Stomach smooth muscle (tissue), 2 donors: ENCODE data around the gene ANKRD23.
A peak's percentile ranks its signal among the peaks of the same experiment; 100 is the strongest.

ENCODE experiments used
- H3K27ac ChIP-seq: one replicate; pipeline ENCODE4 v1.7.0; 2013; ENCODE audit warnings: mild to moderate bottlenecking, low read length, inconsistent platforms
- H3K27me3 ChIP-seq, 2 donors: one replicate each; pipeline ENCODE4 v1.7.0; 2013; ENCODE audit warnings: low read length in 2 of 2; ENCODE audit not compliant: insufficient read depth in 2 of 2, control insufficient read depth in 1 of 2
- H3K36me3 ChIP-seq, 2 donors: one replicate each; pipeline ENCODE4 v1.7.0; 2013; ENCODE audit warnings: low read length in 2 of 2; ENCODE audit not compliant: control insufficient read depth in 2 of 2, insufficient read depth in 2 of 2
- H3K4me1 ChIP-seq: one replicate; pipeline ENCODE4 v1.7.0; 2013; ENCODE audit warnings: low read length; ENCODE audit not compliant: control insufficient read depth, insufficient read depth
- H3K4me3 ChIP-seq, 2 donors: one replicate each; pipeline ENCODE4 v1.7.0; 2013; ENCODE audit warnings: low read length in 2 of 2
- H3K9ac ChIP-seq, 2 donors: one replicate each; pipeline ENCODE4 v1.7.0; 2013; ENCODE audit warnings: low read length in 2 of 2, mild to moderate bottlenecking in 1 of 2
- H3K9me3 ChIP-seq, 2 donors: one replicate each; pipeline ENCODE4 v1.7.0; 2013; ENCODE audit warnings: low read length in 2 of 2; ENCODE audit not compliant: control insufficient read depth in 2 of 2
- donor health status: healthy.
- donor health status: Pancreatic carcinoma.

ANKRD23 gene

GRCh38 chr2:96832408-96832753, 11.4 kb downstream of the ANKRD23 start:
- Histone ChIP-seq H3K4me1 (peaks cover 3% of the 10 kb centered on the region), H3K27me3 (no peaks in the 10 kb centered on the region), H3K9ac (no peak overlapping the region), H3K36me3 (peaks cover 43 to 55% of the 10 kb centered on the region in 2 donors), H3K4me3 (no peak overlapping the region), H3K27ac (peak overlapping the region; percentile 24), H3K9me3 (no peaks in the 10 kb centered on the region)

DNA sequence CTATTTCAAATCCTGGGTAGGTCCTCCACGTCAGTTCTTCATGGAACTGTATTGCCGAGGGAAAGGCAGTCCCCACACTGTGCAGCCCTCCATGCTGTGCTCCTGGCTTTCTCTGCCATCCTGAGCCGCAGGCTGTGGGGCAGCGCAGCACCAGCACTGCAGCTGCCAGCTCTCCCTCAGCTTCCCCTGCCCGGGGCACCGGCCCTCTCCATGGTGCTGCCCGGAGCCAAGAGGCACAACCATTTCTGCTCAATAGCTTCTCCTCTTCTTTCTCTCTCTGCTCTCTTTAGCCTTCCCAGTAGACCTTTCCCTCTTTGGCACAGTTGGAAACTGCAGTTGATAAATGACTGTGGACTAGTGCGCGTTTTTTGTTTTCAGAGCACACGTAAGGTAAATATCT, 12.1 kb downstream of the ANKRD23 start:
- Histone ChIP-seq H3K27ac (no peak overlapping the region), H3K9me3 (no peaks in the 10 kb centered on the region), H3K4me1 (peaks cover 3% of the 10 kb centered on the region), H3K27me3 (no peaks in the 10 kb centered on the region), H3K36me3 (peaks cover 46 to 58% of the 10 kb centered on the region in 2 donors), H3K4me3 (no peak overlapping the region), H3K9ac (no peak overlapping the region)

DNA sequence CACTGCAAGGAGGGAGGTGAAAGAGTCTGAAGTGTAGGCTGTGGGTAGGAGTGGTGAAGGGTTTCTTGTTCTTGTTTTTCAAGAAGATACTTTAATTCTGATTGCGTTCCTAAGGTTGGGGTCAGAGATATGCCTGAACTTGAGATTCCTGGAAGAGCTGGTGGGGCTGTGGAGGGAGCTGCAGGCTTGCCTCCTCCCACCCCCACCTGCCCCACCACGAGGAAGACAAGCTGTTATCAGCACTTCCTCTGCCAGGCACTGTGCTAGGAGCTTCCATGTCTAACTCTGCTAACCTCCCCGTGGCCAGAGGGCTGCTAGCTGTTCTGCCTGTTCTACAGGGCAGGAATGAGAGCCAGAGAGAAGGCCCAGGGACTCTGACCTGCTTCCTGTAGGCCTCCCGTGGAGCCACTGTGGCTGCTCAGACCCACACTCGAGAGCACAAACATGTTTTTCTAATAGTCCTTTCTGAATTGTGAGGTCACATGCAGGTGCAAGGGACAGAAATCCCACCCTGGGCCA, 13.7 kb downstream of the ANKRD23 start:
- Histone ChIP-seq H3K9ac (no peak overlapping the region), H3K4me1 (peaks cover 3% of the 10 kb centered on the region), H3K27me3 (no peaks in the 10 kb centered on the region), H3K27ac (no peak overlapping the region), H3K9me3 (no peaks in the 10 kb centered on the region), H3K4me3 (no peak overlapping the region), H3K36me3 (peaks cover 53 to 69% of the 10 kb centered on the region in 2 donors)

DNA sequence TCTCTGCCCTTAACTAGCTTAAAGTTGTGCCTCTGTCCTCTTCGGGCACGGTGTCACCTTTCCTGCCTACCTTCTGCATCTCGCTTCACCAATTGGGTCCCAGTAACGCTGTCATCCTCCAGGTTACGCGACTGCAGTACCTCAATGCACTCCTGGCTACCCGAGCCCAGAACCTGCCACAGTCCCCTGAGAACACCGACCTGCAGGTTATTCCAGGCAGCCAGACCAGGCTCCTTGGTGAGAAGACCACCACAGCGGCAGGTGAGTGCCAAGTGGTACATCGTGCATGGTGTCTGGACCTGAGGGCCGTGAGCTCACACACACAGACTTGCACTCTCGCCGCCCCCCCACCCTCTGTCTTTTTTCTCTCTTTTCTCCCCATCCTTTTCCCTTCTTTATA, 14.9 kb downstream of the ANKRD23 start:
- no peak overlapping the region for H3K4me3 ChIP-seq
- H3K9ac ChIP-seq: no peak overlapping the region
- H3K27me3 ChIP-seq: no peaks in the 10 kb centered on the region
- H3K36me3 ChIP-seq: peaks cover 53 to 64% of the 10 kb centered on the region in 2 donors
- no peaks in the 10 kb centered on the region for H3K9me3 ChIP-seq
- H3K4me1 ChIP-seq: peaks cover 10% of the 10 kb centered on the region
- no peak overlapping the region for H3K27ac ChIP-seq

DNA sequence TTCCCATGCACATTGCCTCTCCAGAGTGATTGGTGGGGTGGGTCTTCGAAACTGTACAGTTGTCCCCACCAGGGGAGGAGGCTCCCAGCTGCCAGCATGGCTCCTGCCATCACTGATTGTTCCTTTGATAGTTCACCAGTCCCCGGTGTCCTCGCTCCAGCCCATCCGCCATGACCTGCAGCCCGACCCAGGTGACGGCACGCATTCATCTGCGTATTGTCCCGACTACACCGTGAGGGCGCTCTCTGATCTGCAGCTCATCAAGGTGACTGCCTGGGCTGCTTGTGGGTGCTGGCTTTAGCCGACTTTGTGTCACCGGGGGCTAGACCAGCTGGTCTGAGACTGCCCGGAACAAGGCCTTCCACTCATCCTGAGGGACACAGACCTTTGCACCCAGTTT, 15.4 kb downstream of the ANKRD23 start:
- Histone ChIP-seq H3K9ac (no peak overlapping the region), H3K27ac (no peak overlapping the region), H3K9me3 (no peaks in the 10 kb centered on the region), H3K27me3 (no peaks in the 10 kb centered on the region), H3K4me1 (peaks cover 13% of the 10 kb centered on the region), H3K36me3 (peaks cover 53 to 64% of the 10 kb centered on the region in 2 donors), H3K4me3 (no peak overlapping the region)

GRCh38 chr2:96826546-96827278, 17.1 kb downstream of the ANKRD23 start:
- peaks cover 47 to 53% of the 10 kb centered on the region in 2 donors for H3K36me3 ChIP-seq
- H3K9ac ChIP-seq: no peak overlapping the region
- H3K9me3 ChIP-seq: no peaks in the 10 kb centered on the region
- no peak overlapping the region for H3K4me3 ChIP-seq
- H3K27me3 ChIP-seq: no peaks in the 10 kb centered on the region
- peaks cover 17% of the 10 kb centered on the region for H3K4me1 ChIP-seq
- no peak overlapping the region for H3K27ac ChIP-seq

- Histone ChIP-seq H3K27me3 (no peaks in the 10 kb centered on the region), H3K4me1 (peaks cover 26% of the 10 kb centered on the region), H3K4me3 (no peak overlapping the region), H3K27ac (no peak overlapping the region), H3K9ac (no peak overlapping the region), H3K36me3 (peaks cover 33 to 40% of the 10 kb centered on the region in 2 donors), H3K9me3 (no peaks in the 10 kb centered on the region)
These were observed 18.8 kb downstream of the ANKRD23 start for GRCh38 chr2:96825057-96825456.

- Histone ChIP-seq H3K36me3 (peaks cover 26 to 34% of the 10 kb centered on the region in 2 donors), H3K4me3 (no peak overlapping the region), H3K4me1 (peaks cover 33% of the 10 kb centered on the region), H3K27me3 (no peaks in the 10 kb centered on the region), H3K9ac (no peak overlapping the region), H3K27ac (no peak overlapping the region), H3K9me3 (no peaks in the 10 kb centered on the region)
These were observed 19.5 kb downstream of the ANKRD23 start for GRCh38 chr2:96824079-96824870.

- H3K36me3 ChIP-seq: peaks cover 18 to 26% of the 10 kb centered on the region in 2 donors
- H3K27me3 ChIP-seq: no peaks in the 10 kb centered on the region
- peaks cover 44% of the 10 kb centered on the region for H3K4me1 ChIP-seq
- no peak overlapping the region for H3K9ac ChIP-seq
- no peaks in the 10 kb centered on the region for H3K9me3 ChIP-seq
- H3K4me3 ChIP-seq: no peak overlapping the region
- H3K27ac ChIP-seq: no peak overlapping the region
These were observed 20.6 kb downstream of the ANKRD23 start for GRCh38 chr2:96823198-96823597.

GRCh38 chr2:96822786-96823185, 21.0 kb downstream of the ANKRD23 start:
- H3K36me3 ChIP-seq: peaks cover 14 to 22% of the 10 kb centered on the region in 2 donors
- no peaks in the 10 kb centered on the region for H3K27me3 ChIP-seq
- H3K27ac ChIP-seq: no peak overlapping the region
- peaks cover 48% of the 10 kb centered on the region for H3K4me1 ChIP-seq
- no peak overlapping the region for H3K4me3 ChIP-seq
- H3K9me3 ChIP-seq: no peaks in the 10 kb centered on the region
- no peak overlapping the region for H3K9ac ChIP-seq
